WERI-Rb-1 (cell line): ENCODE measurements around the gene NAA10.

Experiments used
- DNase-seq: peaks from one replicate; pipeline ENCODE4 v3.0.0-alpha.2; 2020
- H3K27ac ChIP-seq: fragments of 250-450 bp; sonication (Bioruptor Pico); 2 replicates; pipeline ENCODE4 v1.5.1; 2020; ENCODE audit warnings: mild to moderate bottlenecking, moderate library complexity
- H3K27me3 ChIP-seq: fragments of 250-450 bp; sonication (Bioruptor Pico); 2 replicates; pipeline ENCODE4 v1.5.1; 2021; ENCODE audit warnings: mild to moderate bottlenecking, low read depth, moderate library complexity; ENCODE audit not compliant: insufficient read depth, severe bottlenecking
- H3K36me3 ChIP-seq: fragments of 250-450 bp; sonication (Bioruptor Pico); 2 replicates; pipeline ENCODE4 v1.5.1; 2020; ENCODE audit warnings: mild to moderate bottlenecking, moderate library complexity
- H3K4me3 ChIP-seq: 2 replicates; pipeline ENCODE4 v1.5.1; 2011; ENCODE audit warnings: low read depth, mild to moderate bottlenecking, control low read depth, low read length
- H3K9me3 ChIP-seq: fragments of 250-450 bp; sonication (Bioruptor Pico); 2 replicates; pipeline ENCODE4 v1.5.1; 2021; ENCODE audit warnings: mild to moderate bottlenecking, moderate library complexity; ENCODE audit not compliant: severe bottlenecking
- TF ChIP-seq, protein P1 (sequence below): IDR thresholded peaks from 2 replicates; pipeline ENCODE4 v1.5.1; 2011; ENCODE audit warnings: low read depth, mild to moderate bottlenecking, control low read depth, inconsistent platforms, low read length

NAA10 gene

DNA sequence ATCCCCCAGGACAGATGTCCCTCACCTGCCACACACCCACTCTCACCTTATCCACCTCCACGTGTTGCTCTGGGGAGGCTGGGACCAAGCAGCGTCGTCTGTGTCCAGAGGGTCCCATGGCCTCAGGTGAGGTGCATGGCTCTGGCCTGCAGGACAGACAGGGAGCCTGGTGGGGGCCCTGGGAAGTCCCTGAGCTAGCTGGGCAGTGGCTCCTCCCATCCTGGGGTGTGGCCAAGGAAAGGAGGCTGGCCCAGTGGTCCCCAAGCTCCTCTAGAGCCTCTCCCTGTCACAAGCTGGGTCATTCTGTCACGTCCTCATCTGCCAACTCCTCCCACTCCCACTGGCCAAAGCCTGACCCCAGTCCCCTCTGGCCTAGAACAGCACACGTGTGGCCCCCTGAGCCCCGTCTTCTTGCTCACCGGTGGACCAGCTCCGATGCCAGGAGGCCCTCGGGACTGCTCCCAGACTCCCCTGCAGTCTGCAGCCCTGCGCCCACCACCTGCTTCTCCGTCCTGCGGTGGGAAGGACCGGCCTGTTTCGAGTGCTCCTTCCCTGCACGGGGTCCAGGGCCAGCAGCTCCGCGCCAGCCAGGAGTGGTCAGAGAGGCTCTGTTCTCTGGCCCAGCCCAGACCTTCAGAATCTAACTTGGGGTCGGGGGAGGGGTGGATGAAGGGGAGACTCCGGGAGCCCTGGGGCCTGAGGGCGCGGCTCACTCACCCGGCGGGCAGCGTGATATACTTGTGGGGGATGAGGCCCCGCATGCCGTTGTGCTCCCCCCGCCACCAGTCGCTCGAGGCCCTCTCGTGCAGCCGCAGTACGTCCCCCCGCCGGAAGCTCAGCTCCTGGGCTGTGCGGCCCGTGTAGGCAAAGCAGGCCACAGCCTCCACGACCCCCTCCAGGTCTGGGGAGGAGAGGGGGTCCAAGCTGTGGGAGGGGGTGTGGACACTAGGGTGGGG, 25.5 kb downstream of the NAA10 start:
- Histone ChIP-seq H3K27ac (peak overlapping the region; percentile 40), H3K27me3 (peaks cover 16% of the 10 kb centered on the region), H3K36me3 (no peaks in the 10 kb centered on the region; the same call in 1 of the 2 replicates), H3K4me3 (no peak overlapping the region), H3K9me3 (no peaks in the 10 kb centered on the region)
- TF ChIP-seq, protein P1, sequence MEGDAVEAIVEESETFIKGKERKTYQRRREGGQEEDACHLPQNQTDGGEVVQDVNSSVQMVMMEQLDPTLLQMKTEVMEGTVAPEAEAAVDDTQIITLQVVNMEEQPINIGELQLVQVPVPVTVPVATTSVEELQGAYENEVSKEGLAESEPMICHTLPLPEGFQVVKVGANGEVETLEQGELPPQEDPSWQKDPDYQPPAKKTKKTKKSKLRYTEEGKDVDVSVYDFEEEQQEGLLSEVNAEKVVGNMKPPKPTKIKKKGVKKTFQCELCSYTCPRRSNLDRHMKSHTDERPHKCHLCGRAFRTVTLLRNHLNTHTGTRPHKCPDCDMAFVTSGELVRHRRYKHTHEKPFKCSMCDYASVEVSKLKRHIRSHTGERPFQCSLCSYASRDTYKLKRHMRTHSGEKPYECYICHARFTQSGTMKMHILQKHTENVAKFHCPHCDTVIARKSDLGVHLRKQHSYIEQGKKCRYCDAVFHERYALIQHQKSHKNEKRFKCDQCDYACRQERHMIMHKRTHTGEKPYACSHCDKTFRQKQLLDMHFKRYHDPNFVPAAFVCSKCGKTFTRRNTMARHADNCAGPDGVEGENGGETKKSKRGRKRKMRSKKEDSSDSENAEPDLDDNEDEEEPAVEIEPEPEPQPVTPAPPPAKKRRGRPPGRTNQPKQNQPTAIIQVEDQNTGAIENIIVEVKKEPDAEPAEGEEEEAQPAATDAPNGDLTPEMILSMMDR, result no peak
- DNase-seq, result peak; percentile 85

DNA sequence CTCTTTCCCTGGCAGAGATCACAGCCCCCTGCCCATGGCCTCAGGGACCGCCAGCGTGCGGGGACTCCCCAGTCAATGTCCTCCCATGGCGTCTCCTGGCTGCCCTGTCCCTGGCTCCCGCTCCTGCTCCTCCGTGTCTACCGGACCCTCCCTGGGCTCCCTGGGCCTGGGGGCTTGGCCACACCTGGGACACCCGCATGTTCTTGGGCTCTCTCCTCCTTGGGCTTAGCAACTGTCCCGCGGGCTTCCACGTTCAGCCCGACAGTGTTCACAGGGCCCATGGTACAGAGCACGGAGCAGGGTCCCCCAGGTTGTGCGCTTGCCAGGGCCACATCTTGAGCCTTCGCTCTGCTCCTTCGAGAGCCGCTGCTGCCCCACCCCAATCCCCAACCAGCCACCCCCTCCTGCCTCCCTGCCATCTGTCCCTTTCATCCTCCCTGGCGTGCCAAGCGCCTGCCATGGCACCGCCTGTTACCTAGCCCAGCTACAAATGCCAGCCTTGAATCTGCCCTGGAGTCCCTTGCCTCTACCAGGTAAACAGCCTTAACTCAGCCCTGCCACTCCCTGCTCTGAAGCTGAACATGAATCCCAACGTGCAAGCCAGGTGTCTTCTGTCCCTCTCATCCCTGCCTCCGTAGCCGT, 26.5 kb downstream of the NAA10 start:
- no peaks in the 10 kb centered on the region; the same call in 1 of the 2 replicates for H3K36me3 ChIP-seq

DNA sequence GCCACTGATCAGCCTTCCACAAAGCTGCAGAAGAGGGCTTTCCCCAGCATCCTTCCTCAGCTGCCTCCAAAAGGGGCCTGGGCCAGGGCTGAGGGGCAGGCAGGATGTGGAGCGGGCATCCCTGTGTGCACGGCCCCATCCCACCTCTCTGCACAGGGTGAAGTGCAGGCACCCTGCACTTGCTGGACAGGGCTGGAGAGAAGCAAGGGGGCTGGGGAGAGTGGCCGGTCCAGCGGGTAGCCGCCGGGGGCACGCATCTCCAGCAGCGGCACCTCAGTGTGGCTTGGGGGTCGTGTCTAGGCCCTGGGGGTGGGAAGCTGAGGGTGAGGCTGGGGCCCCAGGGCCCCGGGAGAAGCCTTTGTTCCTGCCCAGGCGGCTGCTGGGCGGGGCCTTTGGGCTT, 27.4 kb downstream of the NAA10 start:
- H3K27me3 ChIP-seq, result peaks cover 19% of the 10 kb centered on the region
- H3K36me3 ChIP-seq, result no peaks in the 10 kb centered on the region
- no peak overlapping the region for H3K27ac ChIP-seq
- H3K4me3 ChIP-seq, result no peak overlapping the region
- no peaks in the 10 kb centered on the region for H3K9me3 ChIP-seq
- TF ChIP-seq, protein P1, result no peak
- no peak for DNase-seq

More for the DNA sequence above, 26.5 kb downstream of the NAA10 start:
- TF ChIP-seq, protein P1, result no peak
- Histone ChIP-seq H3K27ac (no peak overlapping the region; the same call in 1 of the 2 replicates), H3K4me3 (no peak overlapping the region), H3K9me3 (no peaks in the 10 kb centered on the region), H3K27me3 (peaks cover 19% of the 10 kb centered on the region)
- no peak for DNase-seq

DNA sequence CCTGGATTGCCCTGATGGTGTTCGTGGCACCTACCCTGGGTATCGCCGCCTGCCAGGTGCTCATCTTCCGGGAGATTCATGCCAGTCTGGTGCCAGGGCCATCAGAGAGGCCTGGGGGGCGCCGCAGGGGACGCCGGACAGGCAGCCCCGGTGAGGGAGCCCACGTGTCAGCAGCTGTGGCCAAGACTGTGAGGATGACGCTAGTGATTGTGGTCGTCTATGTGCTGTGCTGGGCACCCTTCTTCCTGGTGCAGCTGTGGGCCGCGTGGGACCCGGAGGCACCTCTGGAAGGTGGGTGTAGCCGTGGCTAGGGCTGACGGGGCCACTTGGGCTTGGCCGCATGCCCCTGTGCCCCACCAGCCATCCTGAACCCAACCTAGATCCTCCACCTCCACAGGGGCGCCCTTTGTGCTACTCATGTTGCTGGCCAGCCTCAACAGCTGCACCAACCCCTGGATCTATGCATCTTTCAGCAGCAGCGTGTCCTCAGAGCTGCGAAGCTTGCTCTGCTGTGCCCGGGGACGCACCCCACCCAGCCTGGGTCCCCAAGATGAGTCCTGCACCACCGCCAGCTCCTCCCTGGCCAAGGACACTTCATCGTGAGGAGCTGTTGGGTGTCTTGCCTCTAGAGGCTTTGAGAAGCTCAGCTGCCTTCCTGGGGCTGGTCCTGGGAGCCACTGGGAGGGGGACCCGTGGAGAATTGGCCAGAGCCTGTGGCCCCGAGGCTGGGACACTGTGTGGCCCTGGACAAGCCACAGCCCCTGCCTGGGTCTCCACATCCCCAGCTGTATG, 28.5 kb downstream of the NAA10 start:
- TF ChIP-seq, protein P1, result no peak
- Histone ChIP-seq H3K4me3 (no peak overlapping the region), H3K27ac (no peak overlapping the region), H3K36me3 (no peaks in the 10 kb centered on the region), H3K27me3 (peaks cover 15% of the 10 kb centered on the region), H3K9me3 (no peaks in the 10 kb centered on the region)
- no peak for DNase-seq

DNA sequence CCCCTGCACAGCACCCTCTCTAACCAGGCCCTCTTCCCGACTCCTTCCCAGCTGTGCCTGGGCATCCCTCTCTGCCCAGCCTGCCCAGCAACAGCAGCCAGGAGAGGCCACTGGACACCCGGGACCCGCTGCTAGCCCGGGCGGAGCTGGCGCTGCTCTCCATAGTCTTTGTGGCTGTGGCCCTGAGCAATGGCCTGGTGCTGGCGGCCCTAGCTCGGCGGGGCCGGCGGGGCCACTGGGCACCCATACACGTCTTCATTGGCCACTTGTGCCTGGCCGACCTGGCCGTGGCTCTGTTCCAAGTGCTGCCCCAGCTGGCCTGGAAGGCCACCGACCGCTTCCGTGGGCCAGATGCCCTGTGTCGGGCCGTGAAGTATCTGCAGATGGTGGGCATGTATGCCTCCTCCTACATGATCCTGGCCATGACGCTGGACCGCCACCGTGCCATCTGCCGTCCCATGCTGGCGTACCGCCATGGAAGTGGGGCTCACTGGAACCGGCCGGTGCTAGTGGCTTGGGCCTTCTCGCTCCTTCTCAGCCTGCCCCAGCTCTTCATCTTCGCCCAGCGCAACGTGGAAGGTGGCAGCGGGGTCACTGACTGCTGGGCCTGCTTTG, 29.2 kb downstream of the NAA10 start:
- DNase-seq, result no peak
- Histone ChIP-seq H3K27ac (no peak overlapping the region), H3K9me3 (no peaks in the 10 kb centered on the region), H3K27me3 (peaks cover 14% of the 10 kb centered on the region), H3K4me3 (no peak overlapping the region), H3K36me3 (no peaks in the 10 kb centered on the region)
- TF ChIP-seq, protein P1, result no peak
